Measurements from ENCODE around the gene GBX1. TPM values are rescaled to one million over a fixed set of nuclear protein-coding genes. Genes with fewer than 3 reads are reported as not detected.

GBX1 gene
- total RNA-seq, 1 donor from 2014 or later, result 2.1 TPM

DNA sequence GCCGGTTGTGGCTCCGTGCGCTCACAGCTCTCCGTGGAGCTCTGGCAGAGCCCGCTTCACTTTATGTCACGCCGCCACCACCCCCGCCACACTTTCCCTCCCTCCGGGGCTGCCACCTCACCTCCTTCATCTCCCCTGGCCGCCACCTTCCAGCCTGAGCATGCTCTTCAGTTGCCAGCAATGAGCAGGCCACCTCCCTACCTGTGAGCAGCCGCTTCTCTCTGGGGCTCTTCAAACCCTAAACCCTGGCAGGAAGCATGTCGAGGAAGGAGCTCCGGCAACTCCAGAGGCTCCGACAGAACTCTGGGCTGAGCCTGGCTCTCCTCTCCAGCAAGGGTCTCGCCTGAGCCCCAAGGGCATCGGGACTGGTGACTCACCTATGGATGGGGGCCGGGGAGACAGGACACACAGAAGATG, 36.7 kb downstream of the GBX1 start:
- no peak for DNase-seq (ENCODE audit: low spot score, unreplicated experiment)
- Mint-ChIP-seq H3K27ac (no peak overlapping the region), H3K4me1 (ENCODE audit: low read depth) (peaks cover 4% of the 10 kb centered on the region), H3K36me3 (ENCODE audit: insufficient read depth) (peaks cover 23% of the 10 kb centered on the region), H3K4me3 (ENCODE audit: low read depth) (no peak overlapping the region), H3K9me3 (ENCODE audit: low read depth) (no peaks in the 10 kb centered on the region), H3K27me3 (peaks cover 3% of the 10 kb centered on the region)
- TF ChIP-seq, protein P1, sequence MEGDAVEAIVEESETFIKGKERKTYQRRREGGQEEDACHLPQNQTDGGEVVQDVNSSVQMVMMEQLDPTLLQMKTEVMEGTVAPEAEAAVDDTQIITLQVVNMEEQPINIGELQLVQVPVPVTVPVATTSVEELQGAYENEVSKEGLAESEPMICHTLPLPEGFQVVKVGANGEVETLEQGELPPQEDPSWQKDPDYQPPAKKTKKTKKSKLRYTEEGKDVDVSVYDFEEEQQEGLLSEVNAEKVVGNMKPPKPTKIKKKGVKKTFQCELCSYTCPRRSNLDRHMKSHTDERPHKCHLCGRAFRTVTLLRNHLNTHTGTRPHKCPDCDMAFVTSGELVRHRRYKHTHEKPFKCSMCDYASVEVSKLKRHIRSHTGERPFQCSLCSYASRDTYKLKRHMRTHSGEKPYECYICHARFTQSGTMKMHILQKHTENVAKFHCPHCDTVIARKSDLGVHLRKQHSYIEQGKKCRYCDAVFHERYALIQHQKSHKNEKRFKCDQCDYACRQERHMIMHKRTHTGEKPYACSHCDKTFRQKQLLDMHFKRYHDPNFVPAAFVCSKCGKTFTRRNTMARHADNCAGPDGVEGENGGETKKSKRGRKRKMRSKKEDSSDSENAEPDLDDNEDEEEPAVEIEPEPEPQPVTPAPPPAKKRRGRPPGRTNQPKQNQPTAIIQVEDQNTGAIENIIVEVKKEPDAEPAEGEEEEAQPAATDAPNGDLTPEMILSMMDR (IDR thresholded peaks at IDR 0.05; ENCODE audit: unreplicated experiment), result no peak

DNA sequence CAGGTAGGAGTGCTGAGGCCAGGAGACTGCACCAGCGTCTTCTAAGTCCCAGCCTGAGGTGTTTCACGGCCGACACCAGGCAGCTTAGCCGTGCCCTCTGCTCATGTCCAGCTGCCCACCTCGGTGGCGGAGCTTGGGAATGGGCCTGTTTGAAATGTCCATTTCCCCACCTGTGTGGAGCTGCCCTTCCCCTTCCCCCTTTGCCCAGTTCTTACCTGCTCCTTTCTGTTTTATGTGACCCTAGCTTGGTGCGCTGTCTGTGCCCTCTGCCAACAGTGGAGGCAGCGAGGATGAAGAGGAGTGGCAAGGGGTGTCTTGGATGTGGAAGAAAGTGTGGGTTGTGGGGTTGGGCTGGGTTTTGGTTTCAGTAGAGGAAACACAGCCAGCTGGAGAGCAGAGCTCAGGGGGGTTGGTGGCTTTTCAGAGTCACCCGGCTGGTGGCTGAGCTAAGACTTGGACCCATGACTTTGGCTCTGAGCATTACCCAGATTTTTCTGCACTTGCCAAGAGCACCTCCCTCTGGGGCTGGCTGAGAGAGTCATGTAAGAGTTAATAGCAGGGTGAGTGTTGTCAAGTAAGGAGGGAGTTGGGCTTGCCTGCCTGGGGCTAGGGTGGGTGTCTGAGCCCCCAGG, 37.4 kb downstream of the GBX1 start:
- no peak for DNase-seq (ENCODE audit: low spot score, unreplicated experiment)
- Mint-ChIP-seq H3K9me3 (ENCODE audit: low read depth) (no peaks in the 10 kb centered on the region), H3K36me3 (ENCODE audit: insufficient read depth) (peaks cover 20% of the 10 kb centered on the region), H3K4me3 (ENCODE audit: low read depth) (no peak overlapping the region), H3K27me3 (peaks cover 3% of the 10 kb centered on the region), H3K4me1 (ENCODE audit: low read depth) (peaks cover 7% of the 10 kb centered on the region), H3K27ac (no peak overlapping the region)
- TF ChIP-seq, protein P1 (IDR thresholded peaks at IDR 0.05; ENCODE audit: unreplicated experiment), result no peak

DNA sequence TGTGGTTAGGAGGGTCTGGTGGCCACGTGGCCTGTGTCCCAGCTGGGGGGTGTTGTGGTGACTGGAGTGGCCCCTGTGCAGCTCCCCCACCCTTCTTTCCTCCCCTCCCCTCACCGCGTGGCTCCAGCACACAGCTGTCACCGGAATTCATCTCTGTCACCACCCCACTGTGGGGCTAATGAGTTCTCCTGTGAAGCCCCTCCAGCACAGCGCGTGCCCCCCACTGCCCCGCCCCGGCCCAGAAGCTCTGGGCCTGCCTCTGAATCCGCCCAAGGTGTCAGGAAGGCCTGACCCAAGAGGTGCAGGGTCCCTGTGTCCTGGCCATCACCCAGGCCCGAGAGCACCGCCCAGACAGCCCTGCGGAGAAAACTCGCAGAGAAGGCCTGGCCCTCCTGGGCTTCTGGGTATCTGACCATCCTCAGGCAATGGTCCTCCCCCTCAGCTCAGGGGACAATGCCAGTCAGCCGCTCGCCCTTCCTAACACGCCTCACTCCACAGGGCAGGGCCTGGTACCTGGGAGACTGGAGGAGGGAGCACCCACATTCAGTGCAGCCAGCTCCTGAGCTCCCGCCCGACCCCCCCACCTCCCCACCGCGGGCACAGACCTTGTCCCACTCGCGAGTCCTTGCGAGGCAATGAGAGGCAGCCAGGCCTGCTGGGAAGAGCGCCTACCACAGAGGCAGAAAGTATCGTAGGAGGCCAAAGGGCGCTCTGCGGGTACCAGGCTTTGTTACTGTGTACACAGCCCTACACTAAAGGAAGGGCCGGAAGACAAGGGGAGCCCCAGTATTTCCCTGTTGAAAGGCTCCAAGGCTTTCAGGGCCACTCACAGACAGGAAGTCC, 38.2 kb downstream of the GBX1 start:
- H3K4me3 Mint-ChIP-seq (ENCODE audit: low read depth), result no peak overlapping the region
- no peak for DNase-seq (ENCODE audit: low spot score, unreplicated experiment)
- H3K9me3 Mint-ChIP-seq (ENCODE audit: low read depth), result no peaks in the 10 kb centered on the region
- H3K36me3 Mint-ChIP-seq (ENCODE audit: insufficient read depth), result peaks cover 21% of the 10 kb centered on the region
- no peak overlapping the region for H3K27ac Mint-ChIP-seq
- TF ChIP-seq, protein P1 (IDR thresholded peaks at IDR 0.05; ENCODE audit: unreplicated experiment), result no peak
- H3K4me1 Mint-ChIP-seq (ENCODE audit: low read depth), result peaks cover 7% of the 10 kb centered on the region
- H3K27me3 Mint-ChIP-seq, result peaks cover 3% of the 10 kb centered on the region

- H3K4me3 Mint-ChIP-seq (ENCODE audit: low read depth), result no peak overlapping the region
- TF ChIP-seq, protein P1 (IDR thresholded peaks at IDR 0.05; ENCODE audit: unreplicated experiment), result no peak
- H3K36me3 Mint-ChIP-seq (ENCODE audit: insufficient read depth), result peaks cover 27% of the 10 kb centered on the region
- no peaks in the 10 kb centered on the region for H3K9me3 Mint-ChIP-seq (ENCODE audit: low read depth)
- H3K4me1 Mint-ChIP-seq (ENCODE audit: low read depth), result peaks cover 9% of the 10 kb centered on the region
- no peak for DNase-seq (ENCODE audit: low spot score, unreplicated experiment)
- no peak overlapping the region for H3K27ac Mint-ChIP-seq
- H3K27me3 Mint-ChIP-seq, result peaks cover 3% of the 10 kb centered on the region
Observed at GRCh38 chr7:151128716-151129115, 38.8 kb downstream of the GBX1 start.

DNA sequence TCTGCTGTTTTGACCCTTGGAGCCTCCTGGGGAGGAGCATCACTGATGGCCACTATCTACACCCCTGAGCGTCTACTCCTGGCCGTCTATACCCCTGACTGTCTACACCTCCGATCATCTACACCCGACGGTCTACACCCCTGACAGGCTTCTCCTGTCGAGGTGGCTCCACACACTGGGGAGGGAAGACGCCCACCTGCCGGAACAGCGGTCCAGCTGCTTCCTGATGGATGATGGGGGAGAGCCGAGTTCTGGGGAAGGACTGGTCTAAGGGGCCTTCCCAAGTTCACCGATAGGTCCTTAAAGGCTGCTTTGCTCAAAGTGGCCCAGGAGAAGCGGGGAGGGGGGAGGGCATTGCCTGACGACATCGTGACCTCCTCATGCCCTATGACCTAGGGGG, 39.4 kb downstream of the GBX1 start:
- peaks cover 3% of the 10 kb centered on the region for H3K27me3 Mint-ChIP-seq
- TF ChIP-seq, protein P1 (IDR thresholded peaks at IDR 0.05; ENCODE audit: unreplicated experiment), result no peak
- no peak overlapping the region for H3K4me3 Mint-ChIP-seq (ENCODE audit: low read depth)
- H3K36me3 Mint-ChIP-seq (ENCODE audit: insufficient read depth), result peaks cover 31% of the 10 kb centered on the region
- H3K4me1 Mint-ChIP-seq (ENCODE audit: low read depth), result peaks cover 9% of the 10 kb centered on the region
- H3K27ac Mint-ChIP-seq, result no peak overlapping the region
- no peaks in the 10 kb centered on the region for H3K9me3 Mint-ChIP-seq (ENCODE audit: low read depth)
- no peak for DNase-seq (ENCODE audit: low spot score, unreplicated experiment)

Data from progenitor cell of endocrine pancreas (in vitro differentiated cells).